Mucosa of stomach (tissue), 1 donor: ENCODE results near the gene FAM162B.
"Not testable (repeated sequence)": the region's sequence is repeated elsewhere in the genome, so short reads cannot be mapped to it uniquely, and the experiment has no call there.

ENCODE experiments used
- H3K27me3 ChIP-seq: one replicate; pipeline ENCODE4 v1.7.0; 2013; ENCODE audit warnings: mild to moderate bottlenecking, low read length; ENCODE audit not compliant: control insufficient read depth, insufficient read depth
- H3K36me3 ChIP-seq: one replicate; pipeline ENCODE4 v1.7.0; 2013; ENCODE audit warnings: low read length; ENCODE audit not compliant: control insufficient read depth, insufficient read depth
- H3K4me1 ChIP-seq: one replicate; pipeline ENCODE4 v1.7.0; 2013; ENCODE audit warnings: mild to moderate bottlenecking, low read length; ENCODE audit not compliant: control insufficient read depth, insufficient read depth
- H3K4me3 ChIP-seq: one replicate; pipeline ENCODE4 v1.7.0; 2013; ENCODE audit warnings: low read length
- H3K9ac ChIP-seq: one replicate; pipeline ENCODE4 v1.7.0; 2013; ENCODE audit warnings: mild to moderate bottlenecking, low read length, moderate library complexity
- H3K9me3 ChIP-seq: one replicate; pipeline ENCODE4 v1.7.0; 2013; ENCODE audit warnings: mild to moderate bottlenecking, low read length, moderate library complexity; ENCODE audit not compliant: control insufficient read depth
- donor health status: Pancreatic carcinoma.

The FAM162B gene

GRCh38 chr6:116764629-116764960 lies 924 bp downstream of the FAM162B start:
- Histone ChIP-seq H3K9ac (no peak overlapping the region), H3K9me3 (no peaks in the 10 kb centered on the region), H3K4me3 (peak overlapping the region; percentile 28), H3K27me3 (peaks cover 34% of the 10 kb centered on the region), H3K4me1 (no peaks in the 10 kb centered on the region), H3K36me3 (no peaks in the 10 kb centered on the region)

- peaks cover 34% of the 10 kb centered on the region for H3K27me3 ChIP-seq
- H3K9ac ChIP-seq = no peak overlapping the region
- H3K36me3 ChIP-seq = no peaks in the 10 kb centered on the region
- no peak overlapping the region for H3K4me3 ChIP-seq
- no peaks in the 10 kb centered on the region for H3K4me1 ChIP-seq
- no peaks in the 10 kb centered on the region for H3K9me3 ChIP-seq
Observed at GRCh38 chr6:116763906-116764628, 1.5 kb downstream of the FAM162B start.

GRCh38 chr6:116763048-116763447 lies 2.5 kb downstream of the FAM162B start:
- Histone ChIP-seq H3K9ac (no peak overlapping the region), H3K4me3 (no peak overlapping the region), H3K36me3 (no peaks in the 10 kb centered on the region), H3K4me1 (no peaks in the 10 kb centered on the region), H3K27me3 (peaks cover 34% of the 10 kb centered on the region), H3K9me3 (no peaks in the 10 kb centered on the region)

- H3K4me1 ChIP-seq = no peaks in the 10 kb centered on the region
- H3K36me3 ChIP-seq = no peaks in the 10 kb centered on the region
- no peak overlapping the region for H3K9ac ChIP-seq
- H3K27me3 ChIP-seq = peaks cover 34% of the 10 kb centered on the region
- no peak overlapping the region for H3K4me3 ChIP-seq
- H3K9me3 ChIP-seq = no peaks in the 10 kb centered on the region
Observed at GRCh38 chr6:116762235-116762634, 3.3 kb downstream of the FAM162B start.

GRCh38 chr6:116761779-116762178 lies 3.7 kb downstream of the FAM162B start:
- H3K27me3 ChIP-seq = peaks cover 34% of the 10 kb centered on the region
- no peak overlapping the region for H3K9ac ChIP-seq
- H3K4me3 ChIP-seq = no peak overlapping the region
- no peaks in the 10 kb centered on the region for H3K4me1 ChIP-seq
- H3K36me3 ChIP-seq = no peaks in the 10 kb centered on the region
- no peaks in the 10 kb centered on the region for H3K9me3 ChIP-seq

GRCh38 chr6:116745176-116745575 lies 20.3 kb downstream of the FAM162B start:
- H3K9ac ChIP-seq = no peak overlapping the region
- H3K36me3 ChIP-seq = no peaks in the 10 kb centered on the region
- H3K27me3 ChIP-seq = no peaks in the 10 kb centered on the region
- H3K4me3 ChIP-seq = no peak overlapping the region
- H3K4me1 ChIP-seq = no peaks in the 10 kb centered on the region
- H3K9me3 ChIP-seq = no peaks in the 10 kb centered on the region

GRCh38 chr6:116741571-116741970 lies 23.9 kb downstream of the FAM162B start:
- Histone ChIP-seq H3K4me1 (no peaks in the 10 kb centered on the region), H3K27me3 (no peaks in the 10 kb centered on the region), H3K4me3 (no peak overlapping the region), H3K36me3 (no peaks in the 10 kb centered on the region), H3K9ac (no peak overlapping the region), H3K9me3 (no peaks in the 10 kb centered on the region)

GRCh38 chr6:116740486-116740885 lies 25.0 kb downstream of the FAM162B start:
- not testable (repeated sequence) for H3K9ac ChIP-seq, H3K4me1 ChIP-seq, H3K4me3 ChIP-seq, H3K36me3 ChIP-seq, H3K9me3 ChIP-seq, H3K27me3 ChIP-seq

- H3K36me3 ChIP-seq = no peaks in the 10 kb centered on the region
Observed at GRCh38 chr6:116737004-116737403, 28.5 kb downstream of the FAM162B start.

GRCh38 chr6:116730513-116730912 lies 35.0 kb downstream of the FAM162B start:
- Histone ChIP-seq H3K9me3 (no peaks in the 10 kb centered on the region), H3K4me1 (no peaks in the 10 kb centered on the region), H3K9ac (no peak overlapping the region), H3K36me3 (no peaks in the 10 kb centered on the region), H3K27me3 (no peaks in the 10 kb centered on the region), H3K4me3 (no peak overlapping the region)

More at GRCh38 chr6:116737004-116737403, 28.5 kb downstream of the FAM162B start:
- Histone ChIP-seq H3K9me3 (no peaks in the 10 kb centered on the region), H3K4me1 (no peaks in the 10 kb centered on the region), H3K27me3 (no peaks in the 10 kb centered on the region), H3K4me3 (no peak overlapping the region), H3K9ac (no peak overlapping the region)

- Histone ChIP-seq H3K4me1 (no peaks in the 10 kb centered on the region), H3K36me3 (no peaks in the 10 kb centered on the region), H3K27me3 (no peaks in the 10 kb centered on the region), H3K9me3 (no peaks in the 10 kb centered on the region), H3K4me3 (no peak overlapping the region), H3K9ac (no peak overlapping the region)
Observed at GRCh38 chr6:116726947-116727346, 38.6 kb downstream of the FAM162B start.

- no peaks in the 10 kb centered on the region for H3K27me3 ChIP-seq
- no peaks in the 10 kb centered on the region for H3K36me3 ChIP-seq
- H3K4me3 ChIP-seq = no peak overlapping the region
- no peaks in the 10 kb centered on the region for H3K9me3 ChIP-seq
- H3K9ac ChIP-seq = no peak overlapping the region
- H3K4me1 ChIP-seq = no peaks in the 10 kb centered on the region
Observed at GRCh38 chr6:116714761-116715160, 50.8 kb downstream of the FAM162B start.

GRCh38 chr6:116714296-116714695 lies 51.2 kb downstream of the FAM162B start:
- no peaks in the 10 kb centered on the region for H3K36me3 ChIP-seq
- no peaks in the 10 kb centered on the region for H3K9me3 ChIP-seq

More at GRCh38 chr6:116714296-116714695, 51.2 kb downstream of the FAM162B start:
- no peaks in the 10 kb centered on the region for H3K27me3 ChIP-seq
- H3K4me1 ChIP-seq = no peaks in the 10 kb centered on the region
- H3K9ac ChIP-seq = no peak overlapping the region
- no peak overlapping the region for H3K4me3 ChIP-seq
